ENCODE results near the gene HERC2.
"Not testable (repeated sequence)": the region's sequence is repeated elsewhere in the genome, so short reads cannot be mapped to it uniquely, and the experiment has no call there.

Gene HERC2

GRCh38 chr15:28273468-28273867, 48.5 kb downstream of the HERC2 start:
- no peak for DNase-seq

GRCh38 chr15:28272587-28272986, 49.4 kb downstream of the HERC2 start:
- DNase-seq, result no peak

- no peak for DNase-seq
Measured at GRCh38 chr15:28271697-28272260, 50.2 kb downstream of the HERC2 start.

GRCh38 chr15:28269097-28269496, 52.9 kb downstream of the HERC2 start:
- no peak for DNase-seq

- no peak for DNase-seq
Measured at GRCh38 chr15:28267727-28268126, 54.3 kb downstream of the HERC2 start.

GRCh38 chr15:28265334-28266019, 56.5 kb downstream of the HERC2 start:
- no peak for DNase-seq

GRCh38 chr15:28264166-28264565, 57.8 kb downstream of the HERC2 start:
- DNase-seq, result no peak

- no peak for DNase-seq
Measured at GRCh38 chr15:28262438-28262837, 59.5 kb downstream of the HERC2 start.

GRCh38 chr15:28260722-28261121, 61.3 kb downstream of the HERC2 start:
- no peak for DNase-seq

GRCh38 chr15:28260317-28260716, 61.7 kb downstream of the HERC2 start:
- no peak for DNase-seq

- DNase-seq, result no peak
Measured at GRCh38 chr15:28255965-28256364, 66.0 kb downstream of the HERC2 start.

- DNase-seq, result no peak
Measured at GRCh38 chr15:28252831-28253230, 69.1 kb downstream of the HERC2 start.

GRCh38 chr15:28246605-28247004, 75.4 kb downstream of the HERC2 start:
- no peak for DNase-seq

- DNase-seq, result no peak
Measured at GRCh38 chr15:28243901-28244300, 78.1 kb downstream of the HERC2 start.

- no peak for DNase-seq
Measured at GRCh38 chr15:28243399-28243798, 78.6 kb downstream of the HERC2 start.

GRCh38 chr15:28238296-28238695, 83.7 kb downstream of the HERC2 start:
- DNase-seq, result not testable (repeated sequence)

GRCh38 chr15:28231743-28232142, 90.2 kb downstream of the HERC2 start:
- not testable (repeated sequence) for DNase-seq

- not testable (repeated sequence) for DNase-seq
Measured at GRCh38 chr15:28231336-28231735, 90.6 kb downstream of the HERC2 start.

GRCh38 chr15:28228990-28229640, 92.9 kb downstream of the HERC2 start:
- not testable (repeated sequence) for DNase-seq

GRCh38 chr15:28228096-28228495, 93.9 kb downstream of the HERC2 start:
- DNase-seq, result no peak

- not testable (repeated sequence) for DNase-seq
Measured at GRCh38 chr15:28227303-28227702, 94.7 kb downstream of the HERC2 start.

- not testable (repeated sequence) for DNase-seq
Measured at GRCh38 chr15:28222612-28223011, 99.4 kb downstream of the HERC2 start.

- DNase-seq, result not testable (repeated sequence)
Measured at GRCh38 chr15:28221696-28222095, 100.3 kb downstream of the HERC2 start.

GRCh38 chr15:28219116-28219515, 102.9 kb downstream of the HERC2 start:
- DNase-seq, result no peak
